H1 (cell line): ENCODE measurements around the gene HAGH. TPM values are rescaled to one million over a fixed set of nuclear protein-coding genes. Genes with fewer than 3 reads are reported as not detected.

ENCODE experiments used
- CTCF ChIA-PET: fragments of 300-600 bp; sonication (Branson Sonifier 250); formaldehyde crosslinking; loops from one replicate; lab custom pipeline; 2021; ENCODE audit not compliant: partially characterized antibody; lab: Charles Lee
- POLR2A ChIA-PET: fragments of 300-600 bp; sonication (Branson Sonifier 250); formaldehyde crosslinking; loops from one replicate; lab custom pipeline; 2021; ENCODE audit warnings: inconsistent platforms; ENCODE audit not compliant: partially characterized antibody; lab: Charles Lee
- DNase-seq, 2 experiments: peaks; one replicate each; pipeline versions ENCODE4 v3.0.0 to v3.0.0-alpha.2; 2010 to 2022; ENCODE audit warnings: low spot score in 2 of 2, low read depth in 1 of 2, mixed read lengths in 1 of 2
- FAIRE-seq: peaks from 2 replicates; lab custom pipeline; 2011; peaks lifted over from hg19 to GRCh38; lab: Jason Lieb, UNC
- H2AFZ ChIP-seq: 2 replicates; pipeline ENCODE4 v1.8.1; 2012; ENCODE audit warnings: low read length, inconsistent platforms
- H2AK5ac ChIP-seq: 2 replicates; pipeline ENCODE4 v1.6.1; 2013; ENCODE audit warnings: low read depth, low read length
- H2BK120ac ChIP-seq: replicated peaks from 2 replicates; pipeline ENCODE3; 2013; ENCODE audit warnings: low read depth, low read length, inconsistent platforms
- H2BK12ac ChIP-seq: 2 replicates; pipeline ENCODE4 v1.6.1; 2013; ENCODE audit warnings: low read depth, low read length
- H2BK15ac ChIP-seq: 2 replicates; pipeline ENCODE4 v1.6.1; 2013; ENCODE audit warnings: low read length
- H2BK20ac ChIP-seq: 2 replicates; pipeline ENCODE4 v1.6.1; 2013; ENCODE audit warnings: low read length
- H2BK5ac ChIP-seq: 2 replicates; pipeline ENCODE4 v1.6.1; 2013; ENCODE audit warnings: low read depth, low read length
- H3K14ac ChIP-seq: 2 replicates; pipeline ENCODE4 v1.6.1; 2013; ENCODE audit warnings: inconsistent platforms; ENCODE audit not compliant: insufficient read length
- H3K18ac ChIP-seq: 2 replicates; pipeline ENCODE4 v1.6.1; 2013; ENCODE audit warnings: low read length; ENCODE audit errors: extremely low read depth
- H3K23ac ChIP-seq: 2 replicates; pipeline ENCODE4 v1.6.1; 2013; ENCODE audit warnings: inconsistent platforms; ENCODE audit not compliant: insufficient read length
- H3K23me2 ChIP-seq: 2 replicates; pipeline ENCODE4 v1.6.1; 2013; ENCODE audit warnings: low read depth, low read length
- H3K27ac ChIP-seq: 2 replicates; pipeline ENCODE4 v1.6.1; 2011; ENCODE audit warnings: low read depth, low read length, inconsistent platforms
- H3K27me3 ChIP-seq, 4 experiments: replicated peaks in 1 of 4; 1 replicate in 1 of 4; 2 replicates in 3 of 4; pipeline versions ENCODE4 v1.6.1 to v1.8.1; 2011 to 2013; ENCODE audit warnings: low read length in 3 of 4, mild to moderate bottlenecking in 3 of 4, inconsistent platforms in 2 of 4, mixed read lengths in 2 of 4, moderate library complexity in 1 of 4; ENCODE audit not compliant: control insufficient read depth in 3 of 4, insufficient read depth in 3 of 4; ENCODE audit errors: extremely low read depth in 1 of 4
- H3K36me3 ChIP-seq, 4 experiments: 2 replicates each; pipeline versions ENCODE4 v1.6.1 to v1.8.1; 2011 to 2013; ENCODE audit warnings: mild to moderate bottlenecking in 4 of 4, low read length in 3 of 4, moderate library complexity in 2 of 4, control low read depth in 1 of 4, inconsistent platforms in 1 of 4; ENCODE audit not compliant: insufficient read depth in 4 of 4, control insufficient read depth in 2 of 4
- H3K4ac ChIP-seq: replicated peaks from 2 replicates; pipeline ENCODE3; 2013; ENCODE audit warnings: low read length, low read depth, mixed read lengths, inconsistent platforms; ENCODE audit not compliant: insufficient read length
- H3K4me1 ChIP-seq, 4 experiments: replicated peaks in 1 of 4; 1 replicate in 1 of 4; 2 replicates in 3 of 4; pipeline versions ENCODE4 v1.6.1 to v1.8.1; 2011 to 2013; ENCODE audit warnings: low read length in 3 of 4, inconsistent platforms in 2 of 4, mixed read lengths in 1 of 4; ENCODE audit not compliant: insufficient read depth in 4 of 4, control insufficient read depth in 3 of 4
- H3K4me2 ChIP-seq, 2 experiments: 2 replicates each; pipeline versions ENCODE4 v1.6.1 to v1.8.1; 2011 to 2013; ENCODE audit warnings: low read depth in 2 of 2, low read length in 2 of 2, control low read depth in 1 of 2, inconsistent platforms in 1 of 2, mild to moderate bottlenecking in 1 of 2; ENCODE audit not compliant: insufficient read depth in 1 of 2
- H3K4me3 ChIP-seq, 4 experiments: fragments of 200-600, 300-600 bp in 1 of 4; sonication (generic), shearing (Covaris generic), sonication (Bioruptor Twin) in 1 of 4; 2 replicates each; pipeline versions ENCODE4 v1.5.1 to v1.8.1; 2011 to 2016; ENCODE audit warnings: low read length in 4 of 4, low read depth in 3 of 4, control low read depth in 2 of 4, inconsistent platforms in 2 of 4, mild to moderate bottlenecking in 2 of 4, mixed read lengths in 1 of 4, moderate library complexity in 1 of 4; ENCODE audit not compliant: insufficient read depth in 2 of 4; ENCODE audit errors: extremely low read depth in 1 of 4
- H3K56ac ChIP-seq: replicated peaks from 2 replicates; pipeline ENCODE3; 2013; ENCODE audit warnings: low read depth, mild to moderate bottlenecking, mixed read lengths, low read length, inconsistent platforms; ENCODE audit not compliant: insufficient read length
- H3K79me1 ChIP-seq: 2 replicates; pipeline ENCODE4 v1.6.1; 2013; ENCODE audit warnings: low read depth, low read length, control low read depth
- H3K79me2 ChIP-seq, 2 experiments: 2 replicates each; pipeline versions ENCODE4 v1.6.1 to v1.8.1; 2012 to 2013; ENCODE audit warnings: low read length in 2 of 2, mild to moderate bottlenecking in 2 of 2, inconsistent platforms in 1 of 2; ENCODE audit not compliant: insufficient read depth in 2 of 2, control insufficient read depth in 1 of 2
- H3K9ac ChIP-seq, 4 experiments: replicated peaks in 1 of 4; 1 replicate in 1 of 4; 2 replicates in 3 of 4; pipeline versions ENCODE4 v1.6.1 to v1.8.1; 2011 to 2013; ENCODE audit warnings: low read depth in 3 of 4, low read length in 3 of 4, control low read depth in 2 of 4, mild to moderate bottlenecking in 2 of 4, moderate library complexity in 2 of 4, inconsistent platforms in 1 of 4; ENCODE audit errors: extremely low read depth in 1 of 4
- H3K9me3 ChIP-seq, 2 experiments: 2 replicates each; pipeline versions ENCODE4 v1.6.1 to v1.8.1; 2012 to 2013; ENCODE audit warnings: mild to moderate bottlenecking in 2 of 2, moderate library complexity in 2 of 2, control low read depth in 1 of 2, inconsistent platforms in 1 of 2, low read depth in 1 of 2, low read length in 1 of 2, mixed read lengths in 1 of 2; ENCODE audit not compliant: insufficient read depth in 2 of 2
- H4K20me1 ChIP-seq, 2 experiments: replicated peaks in 1 of 2; 2 replicates each; pipeline versions ENCODE3 to v1.8.1; 2011 to 2013; ENCODE audit warnings: inconsistent platforms in 2 of 2, low read length in 2 of 2, mild to moderate bottlenecking in 1 of 2; ENCODE audit not compliant: insufficient read depth in 2 of 2, control insufficient read depth in 1 of 2
- H4K5ac ChIP-seq: 2 replicates; pipeline ENCODE4 v1.6.1; 2013; ENCODE audit warnings: low read length, low read depth, mixed read lengths, inconsistent platforms; ENCODE audit not compliant: insufficient read length
- H4K8ac ChIP-seq: 2 replicates; pipeline ENCODE4 v1.8.0; 2013; ENCODE audit warnings: mild to moderate bottlenecking, moderate library complexity, low read length, inconsistent platforms; ENCODE audit not compliant: insufficient read depth; ENCODE audit errors: extremely low read depth
- H4K91ac ChIP-seq: replicated peaks from 2 replicates; pipeline ENCODE3; 2013; ENCODE audit warnings: low read length, mixed read lengths, inconsistent platforms; ENCODE audit not compliant: insufficient read length
- BRCA1 ChIP-seq: IDR thresholded peaks from 2 replicates; pipeline ENCODE4 v1.6.1; 2012; ENCODE audit warnings: low read depth, low read length, improper control_type of control experiment
- JUN ChIP-seq: IDR thresholded peaks from 2 replicates; pipeline ENCODE4 v1.6.1; 2011; ENCODE audit warnings: low read depth, mild to moderate bottlenecking, improper control_type of control experiment, low read length
- KDM4A ChIP-seq: IDR thresholded peaks from one replicate; pipeline ENCODE4 v1.7.1; 2012; ENCODE audit warnings: low read depth, mild to moderate bottlenecking, moderate library complexity, low read length, inconsistent platforms; ENCODE audit not compliant: severe bottlenecking
- MAFK ChIP-seq: IDR thresholded peaks from 2 replicates; pipeline ENCODE4 v1.6.1; 2012; ENCODE audit warnings: low read depth, mild to moderate bottlenecking, improper control_type of control experiment, low read length
- RNF2 ChIP-seq: fragments of 200-900, 300-1000 bp; sonication (generic); IDR thresholded peaks from 2 replicates; pipeline ENCODE4 v1.7.1; 2016; ENCODE audit warnings: borderline replicate concordance, low read depth, mild to moderate bottlenecking, antibody characterized with exemption, low read length; ENCODE audit not compliant: poor library complexity, severe bottlenecking; ENCODE audit errors: missing control alignments
- SIX5 ChIP-seq: IDR thresholded peaks from 2 replicates; pipeline ENCODE4 v1.6.1; 2011; ENCODE audit warnings: mild to moderate bottlenecking, low read depth, low read length
- WGBS, 2 experiments: shearing (Covaris generic) in 1 of 2; methylation state at CpG; one replicate each; pipeline versions ENCODE4 v1.1.6 to v1.1.7; 2013 to 2015; ENCODE audit warnings: low lambda C conversion rate in 2 of 2, mixed read lengths in 2 of 2, inconsistent platforms in 1 of 2, low coverage in 1 of 2, missing lambda C conversion rate in 1 of 2; ENCODE audit not compliant: insufficient replicate concordance in 2 of 2, insufficient coverage in 1 of 2, insufficient read length in 1 of 2; ENCODE audit errors: extremely low coverage in 1 of 2, missing lambda C conversion rate in 1 of 2; 5-methylcytosine and 5-hydroxymethylcytosine counted together
- polyA plus RNA-seq, 7 experiments: library from polyadenylated mRNA; depleted of rRNA in 3 of 7; stranded (reverse) in 5 of 7; unstranded in 2 of 7; fragments of >200 nt in 5 of 7; fragments of 200-250 nt in 2 of 7; gene quantifications; 1 replicate in 5 of 7; 2 replicates in 1 of 7; 4 replicates in 1 of 7; pipeline versions ENCODE4 v1.2.1 to v1.2.3, GENCODE V29; 2011 to 2013; ENCODE audit warnings: missing spikeins in 2 of 7, mixed read lengths in 2 of 7
- total RNA-seq: library from RNA; stranded (reverse); fragmentation: NEBNext Ultra II Directional; extraction: Animal tissue kit (Norgen Biotek cat#: 25700); gene quantifications from 2 replicates; pipeline ENCODE4 v1.2.1, GENCODE V29; 2021
- TF ChIP-seq, protein P1 (sequence below): IDR thresholded peaks from 2 replicates; pipeline ENCODE4 v1.6.1; 2011; ENCODE audit warnings: low read depth, mild to moderate bottlenecking, low read length; ENCODE audit not compliant: insufficient read depth

Gene HAGH
- total and polyA plus RNA-seq, 2 of the 8 experiments (the other 6 are each of a cell fraction or from before 2014, with no cell fraction given), result 28.7 to 40.6 TPM

DNA sequence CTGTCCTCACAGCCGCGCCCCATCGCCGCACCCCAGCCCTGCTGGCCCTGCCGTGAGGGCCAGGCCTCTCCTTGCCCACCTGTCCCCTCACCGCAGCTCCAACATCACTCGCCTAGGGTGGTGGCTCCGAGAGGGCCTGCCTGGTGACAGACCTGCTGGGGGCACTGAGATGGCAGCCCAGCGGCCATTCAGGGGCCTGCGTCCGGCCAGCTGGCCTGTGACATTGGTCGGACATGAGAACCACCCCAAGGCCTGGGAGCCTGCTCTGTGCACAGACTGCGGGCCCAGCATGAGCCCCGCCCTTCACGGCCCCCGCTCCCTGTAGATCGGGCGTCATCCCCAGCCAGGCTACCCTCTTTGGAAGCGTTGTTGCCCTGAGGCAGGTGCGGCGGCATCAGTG is 67.1 kb downstream of the HAGH start:
- Histone ChIP-seq H3K23ac (no peak overlapping the region), H3K27me3 (no peaks in the 10 kb centered on the region; a peak in 1 of 7 replicates), H3K4me3 (no peak overlapping the region), H3K4ac (no peak overlapping the region), H3K79me2 (no peaks in the 10 kb centered on the region), H2BK5ac (no peak overlapping the region), H4K20me1 (peaks cover 0 to 6% of the 10 kb centered on the region in 2 experiments), H3K23me2 (no peaks in the 10 kb centered on the region; the same call in 1 of the 2 replicates), H4K5ac (no peak overlapping the region), H4K91ac (no peak overlapping the region), H2BK20ac (no peak overlapping the region), H3K79me1 (no peaks in the 10 kb centered on the region), H2BK12ac (no peak overlapping the region), H3K9me3 (no peaks in the 10 kb centered on the region; a peak in 1 of 4 replicates), H2BK15ac (no peak overlapping the region), H2AFZ (no peak overlapping the region), H3K9ac (no peak overlapping the region), H3K56ac (no peak overlapping the region), H3K4me1 (peaks cover 0 to 11% (median 6%) of the 10 kb centered on the region in 4 experiments; a peak in 5 of 7 replicates), H3K14ac (no peak overlapping the region), H3K27ac (no peak overlapping the region), H2AK5ac (no peak overlapping the region), H2BK120ac (no peak overlapping the region), H3K4me2 (no peak overlapping the region), H3K18ac (no peak overlapping the region), H4K8ac (no peak overlapping the region), H3K36me3 (no peaks in the 10 kb centered on the region; a peak in 1 of 8 replicates)
- TF ChIP-seq RNF2 (no peak), BRCA1 (no peak), MAFK (no peak), JUN (no peak), KDM4A (no peak), SIX5 (no peak)
- TF ChIP-seq, protein P1, sequence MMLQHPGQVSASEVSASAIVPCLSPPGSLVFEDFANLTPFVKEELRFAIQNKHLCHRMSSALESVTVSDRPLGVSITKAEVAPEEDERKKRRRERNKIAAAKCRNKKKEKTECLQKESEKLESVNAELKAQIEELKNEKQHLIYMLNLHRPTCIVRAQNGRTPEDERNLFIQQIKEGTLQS, result no peak
- WGBS, 2 experiments, result 91% methylated on average over 20 of the region's 21 CpGs; no CpG with 5 or more reads in 1 of the 2 experiments
- ChIA-PET CTCF (interaction anchor here (0.9 to 1.7 kb wide), 6 partner anchors 11 to 267 kb away, joined by 3 to 9 read pairs (median 4); partner anchors contain the start of genes MAPK8IP3 and TELO2), POLR2A (interaction anchor here (1.0 to 3.4 kb wide), 4 partner anchors 9 to 48 kb away, joined by 3 to 29 read pairs (median 3); partner anchors contain the start of genes EME2, MRPS34 and NME3)
- no peak for DNase-seq
- no peak for FAIRE-seq
